T-helper 1 cell treated with Interleukin-12 subunit alpha and Interleukin-12 subunit beta and Interleukin-4 antibody, amounts not matched to agents 30 μg/mL and 1 μg/mL, for 36 hours (primary cell): ENCODE measurements around the gene KRT9.

Experiments used
- H3K27ac Mint-ChIP-seq: one replicate; pipeline ENCODE4 v1.8.0; 2021; ENCODE audit warnings: mild to moderate bottlenecking, mixed read lengths
- H3K27me3 Mint-ChIP-seq: one replicate; pipeline ENCODE4 v1.8.0; 2021; ENCODE audit warnings: low read depth, mixed read lengths
- H3K36me3 Mint-ChIP-seq: one replicate; pipeline ENCODE4 v1.8.0; 2021; ENCODE audit warnings: low read depth, mixed read lengths
- H3K4me1 Mint-ChIP-seq: one replicate; pipeline ENCODE4 v1.8.0; 2021; ENCODE audit warnings: low read depth, mixed read lengths
- H3K4me3 Mint-ChIP-seq: one replicate; pipeline ENCODE4 v1.8.0; 2021; ENCODE audit warnings: mild to moderate bottlenecking, moderate library complexity, mixed read lengths
- H3K9me3 Mint-ChIP-seq: one replicate; pipeline ENCODE4 v1.8.0; 2021; ENCODE audit warnings: mixed read lengths

KRT9 gene

DNA sequence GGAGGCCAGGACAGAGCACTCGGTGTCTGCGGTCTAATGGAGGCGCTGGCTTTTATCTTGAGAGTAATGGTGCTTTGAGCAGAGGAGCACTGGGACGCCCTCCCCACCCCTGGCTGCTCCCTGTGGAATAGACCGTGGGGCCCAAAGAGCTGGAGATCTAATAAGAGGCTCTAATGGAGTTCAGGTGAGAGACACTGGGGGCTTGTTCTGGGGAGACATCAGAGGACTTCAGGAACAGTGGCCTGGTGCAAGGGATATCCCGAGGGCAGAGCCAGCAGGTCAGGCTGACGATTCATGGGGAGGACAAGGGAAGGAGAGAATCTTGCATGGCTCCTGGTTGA, 34.3 kb downstream of the KRT9 start:
- Mint-ChIP-seq H3K4me1 (no peaks in the 10 kb centered on the region), H3K4me3 (no peak overlapping the region), H3K27me3 (peaks cover 29% of the 10 kb centered on the region), H3K36me3 (no peaks in the 10 kb centered on the region), H3K27ac (no peak overlapping the region), H3K9me3 (no peaks in the 10 kb centered on the region)

DNA sequence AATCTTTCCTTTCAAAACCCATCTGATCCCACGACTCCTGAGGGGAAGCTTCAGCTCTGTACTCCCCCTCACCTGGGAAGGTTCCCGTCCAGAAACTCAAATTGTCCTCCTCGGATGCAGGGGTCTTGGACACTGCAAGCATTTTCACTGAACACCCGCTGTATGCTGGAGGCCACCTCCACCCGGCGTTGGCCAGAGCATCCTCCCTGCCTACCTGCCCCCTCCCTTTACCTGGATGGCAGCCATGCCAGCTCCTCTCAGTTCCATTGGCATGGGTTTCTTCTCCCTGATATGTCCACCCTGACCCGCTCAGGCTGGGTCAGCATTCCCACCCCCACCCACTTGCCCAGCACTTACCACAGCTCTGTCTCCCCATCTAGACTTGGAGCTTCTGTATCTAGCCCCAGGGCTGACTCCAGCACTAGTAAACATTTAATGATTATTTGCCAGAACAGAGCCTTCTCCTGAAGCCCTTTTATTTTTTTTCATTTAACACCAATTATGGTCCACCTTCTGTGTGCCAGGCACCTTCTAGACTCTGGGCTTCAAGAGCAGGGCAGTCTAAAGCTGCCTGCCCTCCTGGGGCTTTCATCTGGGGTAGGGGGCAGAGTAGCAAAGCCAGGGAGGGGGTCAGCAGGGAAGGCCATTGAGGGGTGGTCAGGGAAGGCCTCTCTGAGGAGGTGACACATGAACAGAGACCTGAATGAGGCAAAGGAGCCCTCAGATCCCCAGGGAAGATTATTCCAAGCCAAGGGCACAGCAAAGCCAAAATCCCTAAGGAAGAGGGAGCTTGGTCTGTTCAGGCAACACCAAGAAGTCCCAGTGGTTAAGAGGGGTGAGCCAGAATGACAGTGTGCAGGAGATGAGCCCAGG, 34.9 kb downstream of the KRT9 start:
- no peaks in the 10 kb centered on the region for H3K4me1 Mint-ChIP-seq

DNA sequence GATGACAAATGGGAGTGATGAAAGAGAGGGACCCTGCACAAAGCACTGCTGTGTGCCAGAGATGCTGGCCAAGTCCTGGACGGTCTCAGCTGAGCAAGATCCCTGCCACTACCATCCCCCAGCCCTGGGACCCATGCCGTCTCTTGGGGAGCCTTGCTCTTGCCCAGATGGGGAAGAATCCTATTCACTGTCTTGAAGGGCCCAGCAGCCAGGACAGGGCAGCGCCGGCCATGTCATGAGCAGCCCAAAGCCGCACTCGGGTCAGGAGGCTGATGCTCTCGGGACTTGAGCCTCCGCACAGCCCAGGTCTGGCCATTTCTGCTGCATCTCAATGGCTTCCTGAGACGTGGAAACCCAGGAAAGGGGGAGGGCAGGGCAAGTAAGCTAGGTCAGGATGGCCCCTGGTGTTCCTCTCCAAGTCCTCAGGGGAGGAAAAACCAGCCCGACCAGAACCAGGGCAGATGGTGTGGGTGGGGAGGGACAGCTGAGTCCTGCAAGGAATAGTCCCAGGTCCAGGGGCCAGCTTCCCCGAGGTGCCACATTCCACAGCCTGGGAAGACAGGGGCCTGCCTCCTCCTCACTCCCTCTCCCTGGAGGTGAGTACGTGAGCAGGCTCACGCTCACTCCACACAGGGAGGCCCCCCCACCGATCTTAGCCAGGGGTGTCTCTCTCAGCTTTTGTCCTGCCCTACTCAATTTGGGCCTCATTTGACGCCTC, 35.9 kb downstream of the KRT9 start:
- H3K27ac Mint-ChIP-seq, result no peak overlapping the region
- no peaks in the 10 kb centered on the region for H3K9me3 Mint-ChIP-seq
- no peaks in the 10 kb centered on the region for H3K4me1 Mint-ChIP-seq
- H3K4me3 Mint-ChIP-seq, result no peak overlapping the region
- H3K36me3 Mint-ChIP-seq, result no peaks in the 10 kb centered on the region
- H3K27me3 Mint-ChIP-seq, result peaks cover 44% of the 10 kb centered on the region

More for the DNA sequence above, 34.9 kb downstream of the KRT9 start:
- Mint-ChIP-seq H3K27me3 (peaks cover 35% of the 10 kb centered on the region), H3K27ac (no peak overlapping the region), H3K4me3 (no peak overlapping the region), H3K9me3 (no peaks in the 10 kb centered on the region), H3K36me3 (no peaks in the 10 kb centered on the region)

DNA sequence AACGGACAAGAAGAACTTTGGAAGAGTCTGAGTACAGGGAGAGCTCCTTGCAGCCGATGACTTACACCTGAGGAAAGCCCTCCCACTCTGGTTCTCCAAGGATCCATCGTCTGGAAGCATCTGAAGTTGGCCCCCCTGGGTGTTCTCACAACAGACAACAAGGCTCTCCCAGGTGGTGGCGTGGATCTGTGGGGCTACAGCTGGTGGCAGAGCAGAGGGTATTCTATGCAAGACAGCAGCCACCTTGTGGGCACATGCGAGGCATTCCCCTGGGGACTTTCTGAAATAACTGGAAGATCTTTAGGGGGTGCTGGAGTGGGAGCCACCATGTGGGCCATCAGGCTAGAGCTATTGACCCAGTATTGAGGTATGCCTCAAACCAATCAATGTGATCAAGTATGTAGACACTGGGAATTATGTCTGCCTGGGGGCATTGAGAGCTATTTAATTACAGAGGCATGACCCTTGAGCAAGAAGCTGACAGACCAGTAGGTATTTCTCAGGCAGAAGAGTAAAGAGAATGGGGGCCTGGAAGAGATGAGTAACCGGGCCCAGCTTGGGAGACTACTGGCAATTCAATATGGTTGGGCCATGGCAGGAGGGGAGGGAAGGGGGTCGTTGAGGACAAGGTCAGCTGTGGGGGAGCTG, 36.8 kb downstream of the KRT9 start:
- Mint-ChIP-seq H3K4me3 (no peak overlapping the region), H3K9me3 (no peaks in the 10 kb centered on the region), H3K27me3 (peaks cover 50% of the 10 kb centered on the region), H3K36me3 (no peaks in the 10 kb centered on the region), H3K27ac (no peak overlapping the region), H3K4me1 (no peaks in the 10 kb centered on the region)

DNA sequence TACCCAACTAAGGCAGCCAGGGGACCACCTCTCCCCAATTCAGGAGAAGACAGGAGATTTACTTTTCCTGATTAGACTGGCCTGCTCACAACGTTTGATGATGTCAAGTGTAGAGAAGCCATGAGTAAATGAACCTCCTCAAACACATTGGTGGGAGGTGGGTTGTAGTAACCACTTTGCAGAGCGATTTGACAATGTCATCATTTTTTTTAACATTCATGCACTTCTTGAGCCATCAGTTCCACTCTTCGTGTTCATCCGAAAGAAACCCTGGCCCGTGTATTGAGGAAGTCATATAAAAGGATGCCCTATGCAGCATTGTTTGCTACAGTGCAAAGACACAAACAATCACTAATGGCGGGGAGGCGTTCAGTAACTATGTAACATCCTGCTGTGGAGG, 38.2 kb downstream of the KRT9 start:
- Mint-ChIP-seq H3K27me3 (peaks cover 62% of the 10 kb centered on the region), H3K9me3 (no peaks in the 10 kb centered on the region), H3K4me3 (no peak overlapping the region), H3K36me3 (no peaks in the 10 kb centered on the region), H3K27ac (no peak overlapping the region), H3K4me1 (no peaks in the 10 kb centered on the region)

DNA sequence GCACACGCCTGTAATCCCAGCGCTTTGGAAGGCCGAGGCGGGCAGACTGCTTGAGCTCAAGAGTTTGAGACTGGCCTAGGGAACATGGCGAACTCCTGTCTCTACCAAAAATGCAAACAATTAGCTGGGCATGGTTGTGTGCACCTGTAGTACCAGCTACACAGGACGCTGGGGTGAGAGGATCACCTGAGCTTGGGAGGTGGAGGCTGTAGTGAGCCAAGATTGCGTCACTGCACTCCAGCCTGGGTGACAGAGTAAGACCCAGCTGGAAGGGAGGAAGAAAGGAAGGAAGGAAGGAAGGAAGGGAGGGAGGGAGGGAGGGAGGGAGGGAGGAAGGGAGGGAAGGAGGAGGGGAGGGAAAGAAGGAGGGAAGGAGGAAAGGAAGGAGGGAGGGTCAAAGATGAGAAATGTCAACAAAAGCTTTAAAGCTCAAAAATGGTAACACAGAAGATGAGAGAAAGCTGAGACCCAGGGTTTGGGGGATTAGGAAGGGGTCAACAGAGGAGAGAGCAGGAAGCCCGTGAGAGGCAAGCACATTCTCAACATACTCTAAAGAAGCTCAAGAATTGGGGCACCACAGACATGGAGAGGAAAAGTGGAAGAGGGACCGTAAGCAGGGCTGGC, 38.8 kb downstream of the KRT9 start:
- Mint-ChIP-seq H3K27ac (no peak overlapping the region), H3K9me3 (no peaks in the 10 kb centered on the region), H3K27me3 (peaks cover 65% of the 10 kb centered on the region), H3K4me3 (no peak overlapping the region), H3K4me1 (no peaks in the 10 kb centered on the region), H3K36me3 (no peaks in the 10 kb centered on the region)

DNA sequence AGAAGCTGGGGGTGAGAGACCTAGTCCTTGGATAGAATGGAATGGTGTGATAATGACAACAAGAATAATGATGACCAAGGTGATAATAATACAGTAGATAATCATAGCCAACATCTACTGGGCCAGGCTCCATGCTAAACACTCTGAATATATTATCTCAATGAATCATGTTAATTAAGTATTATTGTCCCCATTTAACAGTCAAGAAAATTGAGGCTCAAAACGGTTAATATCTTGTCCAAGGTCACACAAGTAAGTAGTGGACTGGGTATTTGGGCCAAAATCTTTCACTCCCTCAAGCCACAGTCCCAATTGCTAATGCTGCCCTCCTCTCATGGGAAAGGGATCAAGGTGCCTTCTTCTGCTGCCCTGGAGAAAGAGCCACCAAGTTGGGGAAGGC, 39.9 kb downstream of the KRT9 start:
- no peak overlapping the region for H3K27ac Mint-ChIP-seq
- H3K27me3 Mint-ChIP-seq, result peaks cover 67% of the 10 kb centered on the region
- H3K9me3 Mint-ChIP-seq, result no peaks in the 10 kb centered on the region
- no peak overlapping the region for H3K4me3 Mint-ChIP-seq
- no peaks in the 10 kb centered on the region for H3K36me3 Mint-ChIP-seq
- H3K4me1 Mint-ChIP-seq, result no peaks in the 10 kb centered on the region

DNA sequence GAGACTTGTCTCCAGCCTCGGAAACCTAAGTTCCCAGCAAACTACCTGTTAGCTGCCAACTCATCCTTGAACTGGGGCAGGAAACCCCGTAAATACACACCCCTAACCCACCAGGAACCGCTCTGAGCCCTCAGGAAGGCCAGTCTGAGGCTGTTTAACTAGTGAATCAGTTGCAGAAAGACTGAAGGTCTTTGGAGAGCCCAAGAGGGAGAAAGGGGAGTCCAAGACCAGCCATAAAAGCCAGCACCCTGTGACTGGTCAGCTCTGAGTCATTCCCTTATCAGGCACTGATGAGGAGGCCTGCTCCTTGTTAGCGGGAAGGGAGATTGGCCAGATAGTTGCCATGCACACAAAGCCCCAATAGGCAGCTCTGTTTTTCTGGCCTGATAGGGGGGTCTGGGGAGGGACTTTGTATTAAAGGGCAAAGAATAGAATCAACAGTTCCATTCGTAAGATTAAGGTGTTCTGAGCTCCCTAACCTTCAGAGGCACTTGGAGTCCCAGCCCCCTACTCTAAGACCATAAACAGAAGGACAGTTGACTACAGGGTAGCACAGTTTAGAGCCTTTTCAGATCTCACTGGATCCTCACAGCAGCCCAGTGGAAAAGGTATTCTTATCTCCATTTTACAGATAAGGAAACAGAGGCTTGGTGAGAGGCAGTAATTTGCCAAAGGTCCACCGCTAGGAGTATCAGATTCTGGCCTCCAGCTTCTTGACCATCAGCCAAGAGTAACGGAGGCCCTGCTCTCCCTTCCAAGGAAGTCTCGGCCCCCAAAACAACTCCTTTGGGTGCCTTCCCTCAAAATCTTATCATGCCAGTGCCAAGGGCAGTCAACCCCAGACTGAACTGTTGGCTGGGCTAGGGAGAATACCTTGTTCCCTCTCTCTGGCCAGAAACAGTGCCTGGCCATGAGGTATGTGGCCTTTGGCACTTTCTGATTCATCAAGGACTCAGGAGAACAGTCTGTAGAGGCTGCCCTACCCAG, 41.5 kb downstream of the KRT9 start:
- H3K4me3 Mint-ChIP-seq, result no peak overlapping the region
- no peaks in the 10 kb centered on the region for H3K4me1 Mint-ChIP-seq
- H3K27me3 Mint-ChIP-seq, result peaks cover 72% of the 10 kb centered on the region
- H3K9me3 Mint-ChIP-seq, result no peaks in the 10 kb centered on the region
- no peak overlapping the region for H3K27ac Mint-ChIP-seq
- no peaks in the 10 kb centered on the region for H3K36me3 Mint-ChIP-seq

DNA sequence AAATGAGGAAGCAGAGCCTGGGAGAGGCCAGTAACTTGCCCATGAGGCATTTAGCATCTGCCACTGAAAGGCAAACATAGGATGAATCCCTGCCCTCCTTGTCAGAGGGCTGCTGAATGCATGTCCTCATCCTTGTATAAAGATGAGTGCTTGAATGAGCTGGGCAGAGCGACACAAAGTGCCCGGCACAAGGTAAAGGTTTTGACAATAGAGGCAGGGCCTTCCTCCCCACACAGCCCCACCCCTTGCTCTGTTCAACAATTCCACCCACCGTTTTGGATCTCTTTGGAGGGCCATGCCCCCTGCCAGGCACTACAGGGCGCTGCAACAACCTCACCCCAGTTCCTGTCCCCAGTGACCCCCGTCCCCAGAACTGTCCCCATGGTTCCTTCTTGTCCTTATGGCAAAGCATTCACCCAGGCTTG, 42.4 kb downstream of the KRT9 start:
- no peaks in the 10 kb centered on the region for H3K9me3 Mint-ChIP-seq

DNA sequence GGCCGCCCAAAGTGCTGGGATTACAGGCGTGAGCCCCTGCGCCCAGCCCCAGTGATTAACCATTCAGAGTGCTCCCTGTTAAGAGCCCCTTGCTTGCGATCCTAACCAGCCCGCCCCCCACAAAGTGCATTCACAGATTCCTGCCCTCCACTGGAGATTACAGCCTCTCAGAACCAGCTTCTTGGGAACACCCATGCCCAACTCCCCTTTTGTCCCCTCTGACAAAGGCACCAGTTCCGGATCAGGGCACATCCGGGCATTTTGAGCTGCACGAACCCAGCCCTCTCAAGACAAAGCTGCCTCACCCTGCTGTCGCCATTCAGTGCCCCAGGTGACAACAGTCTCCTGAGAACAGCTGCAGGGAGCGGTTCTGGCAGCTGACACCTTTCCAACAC, 42.9 kb downstream of the KRT9 start:
- Mint-ChIP-seq H3K27ac (no peak overlapping the region), H3K27me3 (peaks cover 65% of the 10 kb centered on the region), H3K9me3 (no peaks in the 10 kb centered on the region), H3K4me1 (no peaks in the 10 kb centered on the region), H3K36me3 (no peaks in the 10 kb centered on the region), H3K4me3 (no peak overlapping the region)

More for the DNA sequence above, 42.4 kb downstream of the KRT9 start:
- H3K4me3 Mint-ChIP-seq, result no peak overlapping the region
- no peaks in the 10 kb centered on the region for H3K36me3 Mint-ChIP-seq
- H3K4me1 Mint-ChIP-seq, result no peaks in the 10 kb centered on the region
- peaks cover 65% of the 10 kb centered on the region for H3K27me3 Mint-ChIP-seq
- H3K27ac Mint-ChIP-seq, result no peak overlapping the region

DNA sequence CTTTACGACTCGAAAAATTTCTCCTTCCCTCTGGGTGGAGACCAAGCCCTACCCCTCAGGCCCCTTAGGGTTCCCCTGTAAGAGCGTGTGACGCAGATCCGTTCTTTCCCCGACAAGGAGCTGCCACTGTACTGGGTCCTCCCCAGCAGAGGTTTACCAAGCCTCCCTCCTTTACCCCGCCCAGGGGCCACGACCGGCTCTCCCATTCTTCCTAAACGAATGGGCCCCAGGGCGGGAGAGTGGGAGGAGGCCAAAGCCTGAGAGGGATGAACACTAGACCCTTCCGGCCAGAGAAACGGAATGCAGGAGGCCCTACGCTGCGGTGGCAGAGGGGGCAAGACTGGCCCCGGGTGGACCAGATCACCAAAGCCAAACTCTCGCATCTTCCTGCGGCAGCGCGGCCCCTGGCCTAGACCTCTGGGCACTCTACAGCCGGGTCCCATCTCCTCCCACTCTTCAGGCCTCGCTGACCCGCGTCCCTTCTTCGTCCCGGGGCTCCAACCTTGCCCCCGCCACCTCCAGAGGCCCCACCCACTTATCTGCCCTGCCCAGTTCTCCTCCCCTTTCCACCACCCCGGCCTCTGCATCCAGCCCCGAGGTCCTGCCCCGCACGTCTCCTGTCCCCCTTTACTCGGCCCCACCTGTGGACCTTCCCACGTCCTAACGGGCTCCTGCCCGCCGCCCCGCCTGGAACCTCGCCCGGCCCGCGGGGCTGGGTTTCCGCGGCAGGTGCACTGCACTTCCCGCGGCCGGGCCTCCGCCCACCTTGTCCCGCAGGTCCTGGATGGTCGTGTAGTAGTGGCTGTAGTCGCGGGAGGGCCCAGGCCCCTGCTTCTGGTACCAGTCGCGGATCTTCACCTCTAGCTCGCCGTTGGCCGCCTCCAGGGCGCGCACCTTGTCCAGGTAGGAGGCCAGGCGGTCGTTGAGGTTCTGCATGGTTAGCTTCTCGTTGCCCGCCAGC, 44.5 kb downstream of the KRT9 start:
- peaks cover 54% of the 10 kb centered on the region for H3K27me3 Mint-ChIP-seq
- no peaks in the 10 kb centered on the region for H3K4me1 Mint-ChIP-seq
- no peaks in the 10 kb centered on the region for H3K9me3 Mint-ChIP-seq
- H3K36me3 Mint-ChIP-seq, result no peaks in the 10 kb centered on the region
- no peak overlapping the region for H3K4me3 Mint-ChIP-seq
- no peak overlapping the region for H3K27ac Mint-ChIP-seq

DNA sequence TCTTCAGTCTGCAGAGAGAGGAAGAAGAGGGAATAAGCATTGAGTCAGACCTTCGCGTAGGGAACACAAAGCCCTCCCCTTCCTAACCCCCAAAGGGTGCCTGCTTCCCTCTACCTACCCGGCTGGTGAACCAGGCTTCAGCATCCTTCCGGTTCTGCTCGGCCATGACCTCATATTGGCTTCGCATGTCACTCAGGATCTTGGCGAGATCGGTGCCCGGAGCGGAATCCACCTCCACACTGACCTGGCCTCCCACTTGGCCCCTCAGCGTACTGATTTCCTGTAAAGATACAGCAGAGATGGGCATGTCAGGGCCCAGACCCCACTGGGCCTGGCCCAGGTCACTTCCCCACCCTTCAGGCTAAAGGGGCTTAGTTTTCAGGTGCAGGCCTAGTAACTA, 47.6 kb downstream of the KRT9 start:
- Mint-ChIP-seq H3K27me3 (peaks cover 28% of the 10 kb centered on the region), H3K9me3 (no peaks in the 10 kb centered on the region), H3K4me1 (no peaks in the 10 kb centered on the region), H3K27ac (no peak overlapping the region), H3K36me3 (no peaks in the 10 kb centered on the region), H3K4me3 (no peak overlapping the region)

DNA sequence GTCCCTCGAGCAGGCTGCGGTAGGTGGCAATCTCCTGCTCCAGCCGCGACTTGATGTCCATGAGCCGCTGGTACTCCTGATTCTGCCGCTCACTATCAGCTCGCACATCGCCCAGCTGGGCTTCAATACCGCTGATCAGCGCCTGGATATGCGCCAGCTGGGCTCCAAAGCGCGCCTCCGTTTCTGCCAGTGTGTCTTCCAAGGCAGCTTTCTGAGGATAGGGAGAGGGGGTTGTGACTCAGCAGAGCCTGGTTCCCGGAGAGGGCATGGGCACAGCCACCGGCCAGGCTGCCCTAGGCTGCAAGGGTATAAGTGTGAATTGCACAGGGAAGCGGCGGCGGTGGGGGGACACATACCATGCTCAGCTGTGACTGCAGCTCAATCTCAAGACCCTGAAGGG, 48.1 kb downstream of the KRT9 start:
- H3K4me1 Mint-ChIP-seq, result no peaks in the 10 kb centered on the region

More for the DNA sequence above, 48.1 kb downstream of the KRT9 start:
- Mint-ChIP-seq H3K9me3 (no peaks in the 10 kb centered on the region), H3K27ac (no peak overlapping the region), H3K27me3 (peaks cover 23% of the 10 kb centered on the region), H3K36me3 (no peaks in the 10 kb centered on the region), H3K4me3 (no peak overlapping the region)
